Measurements from ENCODE around the gene CASR.

CASR gene

GRCh38 chr3:122234117-122234516, 50.6 kb downstream of the CASR start:
- Histone ChIP-seq H3K4me3 (ENCODE audit: low read depth, low read length) (no peak overlapping the region), H3K27ac (ENCODE audit: low read depth, low read length) (no peak overlapping the region), H3K9me3 (ENCODE audit: control insufficient read depth, insufficient read depth, low read length) (no peaks in the 10 kb centered on the region), H3K36me3 (ENCODE audit: control insufficient read depth, insufficient read depth, low read length) (no peaks in the 10 kb centered on the region), H3K9ac (ENCODE audit: low read depth, low read length) (no peak overlapping the region), H3K4me1 (ENCODE audit: control insufficient read depth, insufficient read depth, low read length) (no peaks in the 10 kb centered on the region), H3K27me3 (ENCODE audit: control insufficient read depth, insufficient read depth, low read length) (no peaks in the 10 kb centered on the region)

GRCh38 chr3:122235147-122235546, 51.7 kb downstream of the CASR start:
- H3K9ac ChIP-seq (ENCODE audit: low read depth, low read length), result no peak overlapping the region
- H3K27me3 ChIP-seq (ENCODE audit: control insufficient read depth, insufficient read depth, low read length), result no peaks in the 10 kb centered on the region
- no peak overlapping the region for H3K4me3 ChIP-seq (ENCODE audit: low read depth, low read length)

GRCh38 chr3:122239112-122239511, 55.6 kb downstream of the CASR start:
- H3K27me3 ChIP-seq (ENCODE audit: control insufficient read depth, insufficient read depth, low read length), result no peaks in the 10 kb centered on the region
- H3K27ac ChIP-seq (ENCODE audit: low read depth, low read length), result no peak overlapping the region

More at GRCh38 chr3:122235147-122235546, 51.7 kb downstream of the CASR start:
- Histone ChIP-seq H3K9me3 (ENCODE audit: control insufficient read depth, insufficient read depth, low read length) (no peaks in the 10 kb centered on the region), H3K4me1 (ENCODE audit: control insufficient read depth, insufficient read depth, low read length) (no peaks in the 10 kb centered on the region), H3K27ac (ENCODE audit: low read depth, low read length) (no peak overlapping the region), H3K36me3 (ENCODE audit: control insufficient read depth, insufficient read depth, low read length) (no peaks in the 10 kb centered on the region)

DNA sequence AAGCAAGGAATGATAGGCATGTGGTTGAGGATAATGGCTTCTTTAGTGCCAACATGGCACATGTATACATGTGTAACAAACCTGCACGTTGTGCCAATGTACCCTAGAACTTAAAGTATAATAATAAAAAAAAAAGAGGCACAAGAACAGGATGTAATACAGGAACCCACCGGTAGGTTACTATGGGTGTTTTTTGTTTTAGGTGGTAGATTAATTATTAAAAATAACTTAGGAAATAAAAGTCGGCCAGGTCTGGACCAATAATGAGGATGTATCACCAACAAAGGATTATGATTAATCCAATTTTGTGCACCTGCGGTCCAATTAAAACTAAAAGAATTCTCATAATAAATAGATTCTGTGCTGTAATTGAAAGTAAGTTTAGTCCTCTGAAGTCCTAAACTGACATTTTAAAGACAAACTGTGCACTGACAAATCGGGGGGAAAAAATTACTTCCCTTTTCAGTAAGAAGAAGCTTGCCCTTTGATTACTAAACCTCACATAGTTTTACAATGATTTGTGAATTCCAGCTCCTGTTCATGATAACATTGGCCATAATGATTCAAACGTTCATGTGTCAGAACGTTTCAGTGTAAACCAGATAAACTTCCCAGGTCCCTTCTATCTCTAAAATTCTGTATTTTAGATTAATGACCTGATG, 62.2 kb downstream of the CASR start:
- no peak overlapping the region for H3K27ac ChIP-seq (ENCODE audit: low read depth, low read length)
- H3K9ac ChIP-seq (ENCODE audit: low read depth, low read length), result no peak overlapping the region
- H3K36me3 ChIP-seq (ENCODE audit: control insufficient read depth, insufficient read depth, low read length), result no peaks in the 10 kb centered on the region
- H3K4me1 ChIP-seq (ENCODE audit: control insufficient read depth, insufficient read depth, low read length), result no peaks in the 10 kb centered on the region
- H3K9me3 ChIP-seq (ENCODE audit: control insufficient read depth, insufficient read depth, low read length), result no peaks in the 10 kb centered on the region
- H3K4me3 ChIP-seq (ENCODE audit: low read depth, low read length), result no peak overlapping the region
- H3K27me3 ChIP-seq (ENCODE audit: control insufficient read depth, insufficient read depth, low read length), result no peaks in the 10 kb centered on the region

More at GRCh38 chr3:122239112-122239511, 55.6 kb downstream of the CASR start:
- Histone ChIP-seq H3K4me1 (ENCODE audit: control insufficient read depth, insufficient read depth, low read length) (no peaks in the 10 kb centered on the region), H3K9ac (ENCODE audit: low read depth, low read length) (no peak overlapping the region), H3K9me3 (ENCODE audit: control insufficient read depth, insufficient read depth, low read length) (no peaks in the 10 kb centered on the region), H3K36me3 (ENCODE audit: control insufficient read depth, insufficient read depth, low read length) (no peaks in the 10 kb centered on the region), H3K4me3 (ENCODE audit: low read depth, low read length) (no peak overlapping the region)

DNA sequence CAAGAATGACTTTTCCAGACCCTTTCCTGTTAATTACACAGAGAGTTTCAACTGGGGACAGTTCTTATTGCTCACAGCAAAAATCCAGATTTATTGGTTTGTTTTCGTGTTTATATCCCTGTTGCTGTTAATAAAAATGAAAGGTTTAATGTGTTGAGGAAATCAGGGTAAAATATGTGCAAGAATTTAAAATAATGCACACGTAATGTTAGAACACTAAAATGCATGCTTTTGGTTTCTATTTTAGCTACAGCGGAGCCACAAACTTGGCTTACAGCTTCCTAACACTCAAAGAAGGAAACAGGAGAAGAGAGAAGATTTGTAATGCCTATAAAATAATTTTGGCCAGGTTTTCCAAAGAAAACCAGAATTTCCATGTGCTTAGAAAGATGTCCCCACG, 62.7 kb downstream of the CASR start:
- H3K36me3 ChIP-seq (ENCODE audit: control insufficient read depth, insufficient read depth, low read length), result no peaks in the 10 kb centered on the region
- H3K9ac ChIP-seq (ENCODE audit: low read depth, low read length), result no peak overlapping the region
- H3K27ac ChIP-seq (ENCODE audit: low read depth, low read length), result no peak overlapping the region
- H3K9me3 ChIP-seq (ENCODE audit: control insufficient read depth, insufficient read depth, low read length), result no peaks in the 10 kb centered on the region
- H3K4me1 ChIP-seq (ENCODE audit: control insufficient read depth, insufficient read depth, low read length), result no peaks in the 10 kb centered on the region
- H3K4me3 ChIP-seq (ENCODE audit: low read depth, low read length), result no peak overlapping the region
- no peaks in the 10 kb centered on the region for H3K27me3 ChIP-seq (ENCODE audit: control insufficient read depth, insufficient read depth, low read length)

- Histone ChIP-seq H3K27ac (ENCODE audit: low read depth, low read length) (no peak overlapping the region), H3K27me3 (ENCODE audit: control insufficient read depth, insufficient read depth, low read length) (no peaks in the 10 kb centered on the region), H3K9me3 (ENCODE audit: control insufficient read depth, insufficient read depth, low read length) (no peaks in the 10 kb centered on the region), H3K9ac (ENCODE audit: low read depth, low read length) (no peak overlapping the region), H3K4me3 (ENCODE audit: low read depth, low read length) (no peak overlapping the region), H3K4me1 (ENCODE audit: control insufficient read depth, insufficient read depth, low read length) (no peaks in the 10 kb centered on the region), H3K36me3 (ENCODE audit: control insufficient read depth, insufficient read depth, low read length) (no peaks in the 10 kb centered on the region)
These were observed 63.8 kb downstream of the CASR start for GRCh38 chr3:122247087-122247824.

GRCh38 chr3:122247825-122248185, 64.3 kb downstream of the CASR start:
- H3K27me3 ChIP-seq (ENCODE audit: control insufficient read depth, insufficient read depth, low read length), result no peaks in the 10 kb centered on the region

GRCh38 chr3:122251428-122251827, 68.0 kb downstream of the CASR start:
- no peak overlapping the region for H3K4me3 ChIP-seq (ENCODE audit: low read depth, low read length)
- no peak overlapping the region for H3K27ac ChIP-seq (ENCODE audit: low read depth, low read length)
- no peaks in the 10 kb centered on the region for H3K4me1 ChIP-seq (ENCODE audit: control insufficient read depth, insufficient read depth, low read length)
- no peaks in the 10 kb centered on the region for H3K36me3 ChIP-seq (ENCODE audit: control insufficient read depth, insufficient read depth, low read length)
- H3K27me3 ChIP-seq (ENCODE audit: control insufficient read depth, insufficient read depth, low read length), result no peaks in the 10 kb centered on the region
- H3K9ac ChIP-seq (ENCODE audit: low read depth, low read length), result no peak overlapping the region
- H3K9me3 ChIP-seq (ENCODE audit: control insufficient read depth, insufficient read depth, low read length), result no peaks in the 10 kb centered on the region

More at GRCh38 chr3:122247825-122248185, 64.3 kb downstream of the CASR start:
- Histone ChIP-seq H3K4me1 (ENCODE audit: control insufficient read depth, insufficient read depth, low read length) (no peaks in the 10 kb centered on the region), H3K36me3 (ENCODE audit: control insufficient read depth, insufficient read depth, low read length) (no peaks in the 10 kb centered on the region), H3K9ac (ENCODE audit: low read depth, low read length) (no peak overlapping the region), H3K27ac (ENCODE audit: low read depth, low read length) (no peak overlapping the region), H3K4me3 (ENCODE audit: low read depth, low read length) (no peak overlapping the region), H3K9me3 (ENCODE audit: control insufficient read depth, insufficient read depth, low read length) (no peaks in the 10 kb centered on the region)

DNA sequence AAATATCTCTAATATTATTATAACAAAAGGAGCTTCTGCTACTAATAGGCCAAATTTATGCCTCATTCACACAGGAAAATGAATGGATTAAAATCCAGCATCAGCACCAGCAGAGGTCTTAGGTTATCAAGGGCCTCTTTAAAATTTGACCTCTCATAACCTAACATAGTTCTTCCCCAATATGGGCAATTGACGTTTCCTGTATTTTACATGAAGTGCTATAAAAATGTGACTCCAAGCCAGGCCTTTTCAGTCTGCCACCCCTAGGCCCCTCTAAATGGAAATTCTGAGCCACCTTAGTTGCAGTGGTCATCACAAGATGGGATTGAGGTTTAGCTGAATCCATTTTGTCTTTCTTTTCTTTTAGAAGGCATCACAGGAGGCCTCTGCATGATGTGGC, 70.1 kb downstream of the CASR start:
- no peak overlapping the region for H3K9ac ChIP-seq (ENCODE audit: low read depth, low read length)
- H3K4me3 ChIP-seq (ENCODE audit: low read depth, low read length), result no peak overlapping the region
- no peaks in the 10 kb centered on the region for H3K4me1 ChIP-seq (ENCODE audit: control insufficient read depth, insufficient read depth, low read length)
- H3K27me3 ChIP-seq (ENCODE audit: control insufficient read depth, insufficient read depth, low read length), result no peaks in the 10 kb centered on the region
- H3K36me3 ChIP-seq (ENCODE audit: control insufficient read depth, insufficient read depth, low read length), result no peaks in the 10 kb centered on the region
- no peaks in the 10 kb centered on the region for H3K9me3 ChIP-seq (ENCODE audit: control insufficient read depth, insufficient read depth, low read length)
- H3K27ac ChIP-seq (ENCODE audit: low read depth, low read length), result no peak overlapping the region

GRCh38 chr3:122255757-122256439, 72.4 kb downstream of the CASR start:
- Histone ChIP-seq H3K4me3 (ENCODE audit: low read depth, low read length) (no peak overlapping the region), H3K4me1 (ENCODE audit: control insufficient read depth, insufficient read depth, low read length) (no peaks in the 10 kb centered on the region), H3K9ac (ENCODE audit: low read depth, low read length) (no peak overlapping the region), H3K36me3 (ENCODE audit: control insufficient read depth, insufficient read depth, low read length) (no peaks in the 10 kb centered on the region), H3K27ac (ENCODE audit: low read depth, low read length) (no peak overlapping the region), H3K27me3 (ENCODE audit: control insufficient read depth, insufficient read depth, low read length) (no peaks in the 10 kb centered on the region), H3K9me3 (ENCODE audit: control insufficient read depth, insufficient read depth, low read length) (no peaks in the 10 kb centered on the region)

Data from HUES48 (cell line).